GM23338 (cell line): ENCODE results near the gene GIMAP6.

ENCODE experiments used
- CREB1 ChIP-seq: fragments of 250-450 bp; sonication (Bioruptor Pico); IDR thresholded peaks from 2 replicates; pipeline ENCODE4 v1.5.0; 2020; ENCODE audit warnings: low read depth, mild to moderate bottlenecking, moderate library complexity
- CTCF ChIP-seq, 2 experiments: fragments of 200-600 bp in 1 of 2; sonication (generic) in 1 of 2; conservative IDR thresholded peaks; 2 replicates each; pipeline versions ENCODE4 v1.5.1 to v1.6.1; 2016 to 2017; ENCODE audit warnings: antibody characterized with exemption in 2 of 2, low read depth in 2 of 2, mild to moderate bottlenecking in 2 of 2, moderate library complexity in 1 of 2
- EZH2 ChIP-seq: fragments of 200-600 bp; sonication (generic); IDR thresholded peaks from one replicate; pipeline ENCODE4 v1.8.0; 2017; ENCODE audit warnings: antibody characterized with exemption, mild to moderate bottlenecking, low read depth; ENCODE audit not compliant: unreplicated experiment
- EZH2phosphoT487 ChIP-seq: fragments of 200-600 bp; sonication (generic); IDR thresholded peaks from one replicate; pipeline ENCODE4 v1.8.1; 2018; ENCODE audit warnings: antibody characterized with exemption; ENCODE audit not compliant: unreplicated experiment
- JUNB ChIP-seq: IDR thresholded peaks from one replicate; pipeline ENCODE4 v1.6.1; 2016; ENCODE audit warnings: antibody characterized with exemption; ENCODE audit not compliant: unreplicated experiment
- POLR2AphosphoS5 ChIP-seq: IDR thresholded peaks from 2 replicates; pipeline ENCODE4 v1.6.1; 2016; ENCODE audit warnings: antibody characterized with exemption, low read depth
- REST ChIP-seq: IDR thresholded peaks from one replicate; pipeline ENCODE4 v1.6.1; 2018; ENCODE audit warnings: antibody characterized with exemption; ENCODE audit not compliant: unreplicated experiment
- STAT1 ChIP-seq: IDR thresholded peaks from one replicate; pipeline ENCODE4 v1.6.1; 2016; ENCODE audit warnings: antibody characterized with exemption; ENCODE audit not compliant: unreplicated experiment
- ZNF114 ChIP-seq: fragments of 250-450 bp; sonication (Bioruptor Pico); IDR thresholded peaks from 2 replicates; pipeline ENCODE4 v1.5.0; 2020; ENCODE audit warnings: mild to moderate bottlenecking, moderate library complexity
- ZNF331 ChIP-seq: fragments of 250-450 bp; sonication (Bioruptor Pico); IDR thresholded peaks from 2 replicates; pipeline ENCODE4 v1.5.0; 2020; ENCODE audit warnings: low read depth, mild to moderate bottlenecking, moderate library complexity

GRCh38 chr7:150666412-150666811 is 34.2 kb upstream of the GIMAP6 start:
- TF ChIP-seq CTCF (conservative IDR thresholded peaks at IDR 0.05; ENCODE audit: low read depth in 2 of 2) (no peak), EZH2 (no peak), POLR2AphosphoS5 (no peak), JUNB (no peak), REST (no peak), ZNF114 (CRISPR knock-in tag) (no peak), ZNF331 (no peak), EZH2phosphoT487 (no peak), STAT1 (no peak), CREB1 (CRISPR knock-in tag) (no peak)
